ENCODE data around the gene PDCD4.

DNA sequence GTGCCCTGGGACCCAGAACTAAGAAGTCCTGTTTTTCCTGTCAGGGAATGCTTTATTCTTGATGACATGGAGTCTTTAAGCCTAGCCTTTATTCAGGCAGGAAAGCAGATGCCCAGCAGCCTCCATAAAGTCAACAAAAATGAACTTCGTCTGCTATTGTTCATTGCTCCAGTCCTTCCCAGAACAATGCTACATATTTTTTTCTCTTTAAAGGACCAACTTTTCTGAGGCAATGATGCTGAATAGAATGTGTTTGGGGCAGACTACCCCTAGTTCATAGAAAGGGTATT, 47.6 kb upstream of the PDCD4 start:
- no peak for TF ChIP-seq CTCF (IDR thresholded peaks at IDR 0.05)
- no peak for TF ChIP-seq POLR2AphosphoS5 (IDR thresholded peaks at IDR 0.05)
- TF ChIP-seq POLR2A (IDR thresholded peaks at IDR 0.05): no peak

Data from transverse colon (tissue), 4 donors.